Lung (tissue), 12 donors: Measurements from ENCODE around the gene OCLN. TPM values are rescaled to one million over a fixed set of nuclear protein-coding genes. Genes with fewer than 3 reads are reported as not detected.

Source experiments
- ATAC-seq: fragments of 200-7000 bp; cut with Tn5 transposase; one replicate; pipeline ENCODE4 v1.9.1; 2020; ENCODE audit warnings: moderate number of reproducible peaks; ENCODE audit not compliant: insufficient read depth, low FRiP score
- DNase-seq, 3 donors: peaks; one replicate each; pipeline ENCODE4 v3.0.0-alpha.2; 2013 to 2017
- H3K27ac ChIP-seq, 2 donors: one replicate each; pipeline ENCODE4 v1.5.1; 2013; ENCODE audit warnings: mild to moderate bottlenecking in 2 of 2, moderate library complexity in 2 of 2, control low read depth in 1 of 2, inconsistent platforms in 1 of 2, low read depth in 1 of 2, low read length in 1 of 2
- H3K27me3 ChIP-seq, 3 donors: one replicate each; pipeline ENCODE4 v1.5.1; 2013; ENCODE audit warnings: low read length in 2 of 3; ENCODE audit not compliant: control insufficient read depth in 3 of 3, insufficient read depth in 3 of 3
- H3K36me3 ChIP-seq, 4 donors: one replicate each; pipeline ENCODE4 v1.5.1; 2013; ENCODE audit warnings: low read length in 4 of 4, mild to moderate bottlenecking in 1 of 4, moderate library complexity in 1 of 4; ENCODE audit not compliant: control insufficient read depth in 4 of 4, insufficient read depth in 4 of 4
- H3K4me1 ChIP-seq, 5 donors: one replicate each; pipeline ENCODE4 v1.5.1; 2013; ENCODE audit warnings: low read length in 5 of 5, mild to moderate bottlenecking in 2 of 5, moderate library complexity in 1 of 5; ENCODE audit not compliant: control insufficient read depth in 5 of 5, insufficient read depth in 5 of 5
- H3K4me3 ChIP-seq: one replicate; pipeline ENCODE4 v1.5.1; 2013; ENCODE audit warnings: mild to moderate bottlenecking, control low read depth, moderate library complexity
- H3K9ac ChIP-seq, 2 donors: one replicate each; pipeline ENCODE4 v1.5.1; 2013; ENCODE audit warnings: low read length in 2 of 2, control low read depth in 1 of 2; ENCODE audit not compliant: insufficient read depth in 1 of 2
- H3K9me3 ChIP-seq, 4 donors: one replicate each; pipeline ENCODE4 v1.5.1; 2013; ENCODE audit warnings: low read length in 3 of 4, mild to moderate bottlenecking in 1 of 4, moderate library complexity in 1 of 4; ENCODE audit not compliant: control insufficient read depth in 4 of 4, insufficient read depth in 3 of 4
- WGBS, 2 donors: extraction: QIAGEN DNeasy Blood & Tissue Kit; methylation state at CpG; one replicate each; pipeline ENCODE4 v1.1.7; 2013; 5-methylcytosine and 5-hydroxymethylcytosine counted together
- polyA plus RNA-seq, 2 donors: library from polyadenylated mRNA; stranded (reverse); fragments of 200-250 nt; gene quantifications; one replicate each; pipeline ENCODE4 v1.2.1, GENCODE V29; 2013
- total RNA-seq, 2 donors: library from RNA; depleted of rRNA in 1 of 2; stranded (reverse); fragments of >200 nt in 1 of 2; gene quantifications; one replicate each; pipeline ENCODE4 v1.2.1, GENCODE V29; 2014 to 2021
- TF ChIP-seq, protein P1 (sequence below): IDR thresholded peaks from 2 replicates; pipeline ENCODE4 v1.5.1; 2012; ENCODE audit warnings: mild to moderate bottlenecking; ENCODE audit errors: control extremely low read depth, extremely low read depth
- donor health status: control.
- donor health status: control.
- donor health status: Bipolar disorder and iron deficiency.
- donor health status: healthy.
- donor health status: DM: yes; HTN: yes; CAD: no.

OCLN gene
- total and polyA plus RNA-seq, 4 donors, result 19.7 to 129 (median 46.6) TPM

DNA sequence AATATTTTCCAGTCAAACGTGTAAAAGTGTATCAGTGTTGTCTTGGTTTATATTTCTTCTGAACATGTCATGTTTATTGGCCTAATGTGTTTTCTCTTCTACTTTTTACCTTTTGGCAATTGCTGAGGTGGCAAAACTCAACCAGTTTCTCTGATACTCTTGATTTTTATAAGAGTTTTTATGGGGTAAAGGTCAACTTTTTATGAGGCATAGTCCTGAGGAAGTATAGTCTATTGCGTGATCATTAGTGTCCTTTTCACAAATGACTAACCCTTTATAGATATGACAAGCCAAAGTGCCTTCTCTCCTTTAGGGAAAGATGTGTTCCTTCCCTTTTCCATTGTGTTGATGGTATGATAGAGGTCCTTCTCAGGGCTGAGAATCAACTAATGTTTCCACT is 32.9 kb downstream of the OCLN start:
- WGBS, 2 donors, result 88 to 94% methylated on average over 2 of the region's 2 CpGs
- no peaks in the 10 kb centered on the region for H3K27me3 ChIP-seq

DNA sequence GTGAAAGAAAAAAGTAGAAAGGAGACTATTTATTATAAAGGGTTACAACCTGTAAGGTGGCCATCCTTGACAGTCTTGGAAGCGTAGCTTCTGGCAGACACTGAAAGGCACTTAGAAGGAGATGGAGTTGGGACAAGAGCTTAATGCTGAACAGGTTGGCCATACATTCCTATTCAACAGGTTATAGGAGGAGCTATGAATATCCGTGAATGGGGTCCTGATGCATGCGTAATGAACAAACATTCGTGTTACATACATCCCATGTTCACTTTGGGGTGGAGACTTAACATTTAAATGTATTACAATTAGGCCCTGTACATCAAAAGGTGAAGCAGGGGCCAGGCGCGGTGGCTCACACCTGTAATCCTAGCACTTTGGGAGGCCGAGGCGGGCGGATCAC is 34.1 kb downstream of the OCLN start:
- Histone ChIP-seq H3K27ac (peak overlapping the region in 1 of 2 donors; percentile 22), H3K27me3 (no peaks in the 10 kb centered on the region), H3K4me1 (peaks cover 0 to 6% (median 3%) of the 10 kb centered on the region in 5 donors), H3K36me3 (peaks cover 0 to 3% (median 0%) of the 10 kb centered on the region in 4 donors), H3K9ac (no peak overlapping the region), H3K9me3 (no peaks in the 10 kb centered on the region), H3K4me3 (no peak overlapping the region)
- TF ChIP-seq, protein P1, sequence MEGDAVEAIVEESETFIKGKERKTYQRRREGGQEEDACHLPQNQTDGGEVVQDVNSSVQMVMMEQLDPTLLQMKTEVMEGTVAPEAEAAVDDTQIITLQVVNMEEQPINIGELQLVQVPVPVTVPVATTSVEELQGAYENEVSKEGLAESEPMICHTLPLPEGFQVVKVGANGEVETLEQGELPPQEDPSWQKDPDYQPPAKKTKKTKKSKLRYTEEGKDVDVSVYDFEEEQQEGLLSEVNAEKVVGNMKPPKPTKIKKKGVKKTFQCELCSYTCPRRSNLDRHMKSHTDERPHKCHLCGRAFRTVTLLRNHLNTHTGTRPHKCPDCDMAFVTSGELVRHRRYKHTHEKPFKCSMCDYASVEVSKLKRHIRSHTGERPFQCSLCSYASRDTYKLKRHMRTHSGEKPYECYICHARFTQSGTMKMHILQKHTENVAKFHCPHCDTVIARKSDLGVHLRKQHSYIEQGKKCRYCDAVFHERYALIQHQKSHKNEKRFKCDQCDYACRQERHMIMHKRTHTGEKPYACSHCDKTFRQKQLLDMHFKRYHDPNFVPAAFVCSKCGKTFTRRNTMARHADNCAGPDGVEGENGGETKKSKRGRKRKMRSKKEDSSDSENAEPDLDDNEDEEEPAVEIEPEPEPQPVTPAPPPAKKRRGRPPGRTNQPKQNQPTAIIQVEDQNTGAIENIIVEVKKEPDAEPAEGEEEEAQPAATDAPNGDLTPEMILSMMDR, result no peak
- ATAC-seq (no peak), DNase-seq (no peak)
- WGBS, 2 donors, result 96 to 97% methylated on average over 9 of the region's 9 CpGs

More for the DNA sequence above, 32.9 kb downstream of the OCLN start:
- TF ChIP-seq, protein P1, result no peak
- Histone ChIP-seq H3K27ac (no peak overlapping the region), H3K4me3 (no peak overlapping the region), H3K36me3 (peaks cover 0 to 3% (median 0%) of the 10 kb centered on the region in 4 donors), H3K4me1 (peaks cover 0 to 7% (median 2%) of the 10 kb centered on the region in 5 donors), H3K9me3 (no peaks in the 10 kb centered on the region), H3K9ac (no peak overlapping the region)
- no peak for DNase-seq
- ATAC-seq, result no peak

DNA sequence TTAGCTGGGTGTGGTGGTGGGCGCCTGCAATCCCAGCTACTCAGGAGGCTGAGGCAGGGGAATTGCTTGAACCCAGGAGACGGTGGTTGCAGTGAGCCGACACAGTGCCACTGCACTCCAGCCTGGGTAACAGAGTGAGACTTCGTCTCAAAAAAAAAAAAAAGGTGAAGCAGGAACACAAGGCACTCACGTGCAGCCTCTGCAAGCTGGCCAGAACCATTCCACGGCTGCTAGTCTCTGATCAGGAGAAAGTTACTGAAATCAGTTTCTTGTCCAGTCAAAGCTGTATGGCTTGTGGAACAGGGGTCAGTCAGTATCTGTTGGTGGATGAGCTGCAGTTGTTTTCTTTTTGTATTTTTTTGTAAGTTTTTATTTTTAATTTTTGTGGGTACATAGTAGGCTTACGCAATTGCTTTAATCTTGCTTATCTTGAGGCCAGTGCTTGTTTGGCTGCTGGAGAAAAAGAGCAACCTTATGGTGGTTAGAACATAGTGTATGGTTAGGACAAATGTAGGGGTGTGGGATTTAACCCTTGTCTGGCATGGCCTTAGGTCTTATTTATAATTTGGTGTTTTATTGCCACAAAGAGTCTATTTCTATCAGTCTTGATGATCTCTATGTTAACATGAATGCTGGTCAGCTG is 34.7 kb downstream of the OCLN start:
- 78 to 84% methylated on average over 7 of the region's 7 CpGs for WGBS, 2 donors
- H3K9me3 ChIP-seq, result no peaks in the 10 kb centered on the region
- no peak overlapping the region for H3K27ac ChIP-seq
- TF ChIP-seq, protein P1, result no peak
- peaks cover 0 to 6% (median 3%) of the 10 kb centered on the region in 5 donors for H3K4me1 ChIP-seq
- H3K4me3 ChIP-seq, result no peak overlapping the region
- peaks cover 0 to 3% (median 0%) of the 10 kb centered on the region in 4 donors for H3K36me3 ChIP-seq
- ATAC-seq, result no peak
- H3K27me3 ChIP-seq, result no peaks in the 10 kb centered on the region
- DNase-seq, result no peak
- H3K9ac ChIP-seq, result no peak overlapping the region
